Measurements from ENCODE around the gene KCTD21. TPM values are rescaled to one million over a fixed set of nuclear protein-coding genes. Genes with fewer than 3 reads are reported as not detected.

KCTD21 gene
- total and polyA plus RNA-seq, 4 donors = 5.8 to 12.6 (median 9.2) TPM

DNA sequence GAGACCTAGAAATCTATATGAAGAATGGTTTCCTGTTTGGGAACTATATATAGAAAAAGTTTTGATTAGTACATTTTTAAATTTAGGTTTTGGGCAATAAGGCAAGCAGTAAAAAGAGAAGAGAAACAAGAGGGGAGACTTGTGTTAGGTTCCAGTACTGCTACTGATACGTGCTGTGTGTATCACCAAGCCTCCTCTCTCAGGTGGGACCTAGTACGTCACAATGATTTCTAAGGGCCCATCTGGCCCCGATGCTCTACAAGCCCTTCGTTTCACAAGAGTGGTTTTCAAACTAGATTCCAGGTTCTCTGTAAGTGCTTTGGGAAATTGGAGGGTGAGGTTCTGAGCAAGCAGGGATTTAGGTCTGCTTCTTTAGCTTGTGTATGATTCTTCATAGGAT, 39.5 kb upstream of the KCTD21 start:
- Histone ChIP-seq H3K9ac (ENCODE audit: low read depth in 1 of 2, low read length in 2 of 2) (no peak overlapping the region), H3K4me3 (ENCODE audit: low read depth in 1 of 3, low read length in 3 of 3) (no peak overlapping the region), H3K4me1 (ENCODE audit: control insufficient read depth in 4 of 4, insufficient read depth in 4 of 4, low read length in 3 of 4) (no peaks in the 10 kb centered on the region), H3K36me3 (ENCODE audit: control insufficient read depth in 4 of 4, insufficient read depth in 3 of 4, low read depth in 1 of 4, low read length in 3 of 4) (peaks cover 0 to 6% (median 2%) of the 10 kb centered on the region in 4 donors), H3K27me3 (ENCODE audit: control insufficient read depth in 4 of 4, insufficient read depth in 4 of 4, low read length in 3 of 4) (no peaks in the 10 kb centered on the region), H3K9me3 (ENCODE audit: control insufficient read depth in 4 of 4, low read length in 3 of 4) (no peaks in the 10 kb centered on the region), H3K27ac (ENCODE audit: low read depth in 1 of 2, low read length in 2 of 2) (no peak overlapping the region)
- no peak for DNase-seq (ENCODE audit: low spot score)
- no peak for TF ChIP-seq FOXA2 (IDR thresholded peaks at IDR 0.05)
- 93% methylated on average over 4 of the region's 4 CpGs for WGBS

- no peak for DNase-seq (ENCODE audit: low spot score)
- Histone ChIP-seq H3K9ac (ENCODE audit: low read depth in 1 of 2, low read length in 2 of 2) (no peak overlapping the region), H3K9me3 (ENCODE audit: control insufficient read depth in 4 of 4, low read length in 3 of 4) (no peaks in the 10 kb centered on the region), H3K36me3 (ENCODE audit: control insufficient read depth in 4 of 4, insufficient read depth in 3 of 4, low read depth in 1 of 4, low read length in 3 of 4) (peaks cover 0 to 6% (median 2%) of the 10 kb centered on the region in 4 donors), H3K27me3 (ENCODE audit: control insufficient read depth in 4 of 4, insufficient read depth in 4 of 4, low read length in 3 of 4) (no peaks in the 10 kb centered on the region), H3K4me3 (ENCODE audit: low read depth in 1 of 3, low read length in 3 of 3) (no peak overlapping the region), H3K4me1 (ENCODE audit: control insufficient read depth in 4 of 4, insufficient read depth in 4 of 4, low read length in 3 of 4) (no peaks in the 10 kb centered on the region), H3K27ac (ENCODE audit: low read depth in 1 of 2, low read length in 2 of 2) (no peak overlapping the region)
- WGBS = 94% methylated on average over 12 of the region's 12 CpGs
- TF ChIP-seq MAX (IDR thresholded peaks at IDR 0.05) = no peak
- TF ChIP-seq HNF4G (IDR thresholded peaks at IDR 0.05) = no peak
- TF ChIP-seq EGR1 (IDR thresholded peaks at IDR 0.05; ENCODE audit: low read depth in 2 of 2) = no peak
- no peak for TF ChIP-seq GABPA (IDR thresholded peaks at IDR 0.05 in 1 of 2, conservative IDR thresholded peaks at IDR 0.05 in 1 of 2)
- no peak for TF ChIP-seq SP1 (IDR thresholded peaks at IDR 0.05)
- no peak for TF ChIP-seq TAF1 (conservative IDR thresholded peaks at IDR 0.05)
These were observed 38.6 kb upstream of the KCTD21 start for GRCh38 chr11:78226684-78227680.

- no peaks in the 10 kb centered on the region for H3K9me3 ChIP-seq (ENCODE audit: control insufficient read depth in 4 of 4, low read length in 3 of 4)
- H3K36me3 ChIP-seq (ENCODE audit: control insufficient read depth in 4 of 4, insufficient read depth in 3 of 4, low read depth in 1 of 4, low read length in 3 of 4) = peaks cover 0 to 17% (median 5%) of the 10 kb centered on the region in 4 donors
- H3K27me3 ChIP-seq (ENCODE audit: control insufficient read depth in 4 of 4, insufficient read depth in 4 of 4, low read length in 3 of 4) = no peaks in the 10 kb centered on the region
- H3K4me1 ChIP-seq (ENCODE audit: control insufficient read depth in 4 of 4, insufficient read depth in 4 of 4, low read length in 3 of 4) = no peaks in the 10 kb centered on the region
- no peak overlapping the region for H3K9ac ChIP-seq (ENCODE audit: low read depth in 1 of 2, low read length in 2 of 2)
- WGBS = 97% methylated on average over 7 of the region's 7 CpGs
- DNase-seq (ENCODE audit: low spot score) = no peak
- H3K4me3 ChIP-seq (ENCODE audit: low read depth in 1 of 3, low read length in 3 of 3) = no peak overlapping the region
- TF ChIP-seq RAD21 (IDR thresholded peaks at IDR 0.05) = no peak
- no peak for TF ChIP-seq CTCF (IDR thresholded peaks at IDR 0.05; ENCODE audit: low read depth, low read length, missing input control)
- no peak for TF ChIP-seq SP1 (IDR thresholded peaks at IDR 0.05)
- TF ChIP-seq TAF1 (conservative IDR thresholded peaks at IDR 0.05) = no peak
- no peak for TF ChIP-seq HNF4A (conservative IDR thresholded peaks at IDR 0.05)
- no peak for TF ChIP-seq MAX (IDR thresholded peaks at IDR 0.05)
- no peak for TF ChIP-seq REST (IDR thresholded peaks at IDR 0.05)
- no peak for TF ChIP-seq FOXA2 (IDR thresholded peaks at IDR 0.05)
- no peak for TF ChIP-seq FOXA1 (IDR thresholded peaks at IDR 0.05)
- no peak for TF ChIP-seq HNF4G (IDR thresholded peaks at IDR 0.05)
- no peak for TF ChIP-seq EGR1 (IDR thresholded peaks at IDR 0.05; ENCODE audit: low read depth in 2 of 2)
- no peak for TF ChIP-seq JUND (IDR thresholded peaks at IDR 0.05)
- TF ChIP-seq GABPA (IDR thresholded peaks at IDR 0.05 in 1 of 2, conservative IDR thresholded peaks at IDR 0.05 in 1 of 2) = no peak
- TF ChIP-seq YY1 (IDR thresholded peaks at IDR 0.05) = no peak
- no peak for TF ChIP-seq RXRA (IDR thresholded peaks at IDR 0.05)
- no peak overlapping the region for H3K27ac ChIP-seq (ENCODE audit: low read depth in 1 of 2, low read length in 2 of 2)
These were observed 36.5 kb upstream of the KCTD21 start for GRCh38 chr11:78224906-78225420.
